PC-3 (cell line): Measurements from ENCODE around the gene IQCB1. TPM values are rescaled to one million over a fixed set of nuclear protein-coding genes. Genes with fewer than 3 reads are reported as not detected.
"Not testable (repeated sequence)": the region's sequence is repeated elsewhere in the genome, so short reads cannot be mapped to it uniquely, and the experiment has no call there.

Source experiments
- ATAC-seq: fragments of 200-7000 bp; cut with Tn5 transposase; 2 replicates; pipeline ENCODE4 v1.9.1; 2020; ENCODE audit warnings: mild to moderate bottlenecking, moderate library complexity
- BruUV-seq: library from RNA; stranded (reverse); fragments of 400-500 nt; replicated peaks from 2 replicates; lab custom pipeline; 2021; lab: Mats Ljungman, UMichigan
- CTCF ChIA-PET: fragments of 300-600 bp; sonication (Branson Sonifier 250); formaldehyde crosslinking; loops from one replicate; lab custom pipeline; 2022; ENCODE audit warnings: antibody characterized with exemption; lab: Charles Lee
- POLR2A ChIA-PET: fragments of 300-600 bp; sonication (Branson Sonifier 250); formaldehyde crosslinking; loops from one replicate; lab custom pipeline; 2022; ENCODE audit warnings: antibody characterized with exemption; ENCODE audit not compliant: unreplicated experiment; lab: Charles Lee
- DNase-seq: peaks from one replicate; pipeline ENCODE4 v3.0.0-alpha.2; 2015
- H2AFZ ChIP-seq: fragments of 300-600 bp; sonication (generic); 2 replicates; pipeline ENCODE4 v1.6.0; 2016; ENCODE audit warnings: antibody characterized with exemption, low read length
- H3F3A ChIP-seq: fragments of 300-600 bp; sonication (generic); one replicate; pipeline ENCODE4 v1.6.0; 2017; ENCODE audit warnings: antibody characterized with exemption, low read length, control low read depth, mild to moderate bottlenecking; ENCODE audit not compliant: unreplicated experiment
- H3K27ac ChIP-seq: fragments of 300-600 bp; sonication (generic); 2 replicates; pipeline ENCODE4 v1.5.1; 2016; ENCODE audit warnings: mild to moderate bottlenecking, low read length
- H3K27me3 ChIP-seq: fragments of 300-600 bp; sonication (generic); 2 replicates; pipeline ENCODE4 v1.6.1; 2016; ENCODE audit warnings: low read length, mixed read lengths
- H3K36me3 ChIP-seq: fragments of 300-600 bp; sonication (generic); 2 replicates; pipeline ENCODE4 v1.6.1; 2016; ENCODE audit warnings: low read depth, mixed run types, low read length, mixed read lengths
- H3K4me1 ChIP-seq: fragments of 300-600 bp; sonication (generic); 2 replicates; pipeline ENCODE4 v1.5.1; 2016; ENCODE audit warnings: low read length; ENCODE audit not compliant: insufficient read depth
- H3K4me2 ChIP-seq: fragments of 300-600 bp; sonication (generic); 2 replicates; pipeline ENCODE4 v1.6.0; 2016; ENCODE audit warnings: low read length
- H3K4me3 ChIP-seq: fragments of 300-600 bp; sonication (generic); 2 replicates; pipeline ENCODE4 v1.5.1; 2016; ENCODE audit warnings: mild to moderate bottlenecking, low read length, mixed read lengths
- H3K79me2 ChIP-seq: fragments of 300-600 bp; sonication (generic); 2 replicates; pipeline ENCODE4 v1.6.1; 2017; ENCODE audit warnings: low read length, mixed read lengths
- H3K9ac ChIP-seq: fragments of 300-600 bp; sonication (generic); 2 replicates; pipeline ENCODE4 v1.6.0; 2016; ENCODE audit warnings: mild to moderate bottlenecking, low read length
- H3K9me2 ChIP-seq: fragments of 300-600 bp; sonication (generic); replicated peaks from 2 replicates; pipeline ENCODE4 v1.6.1; 2016; ENCODE audit warnings: mixed run types, low read length, mixed read lengths
- H3K9me3 ChIP-seq: fragments of 300-600 bp; sonication (generic); 2 replicates; pipeline ENCODE4 v1.6.1; 2016; ENCODE audit warnings: low read length, mixed read lengths
- H4K20me1 ChIP-seq: fragments of 300-600 bp; sonication (generic); 2 replicates; pipeline ENCODE4 v1.6.1; 2016; ENCODE audit warnings: low read length, mixed read lengths
- EZH2 ChIP-seq: fragments of 300-600 bp; sonication (generic); IDR thresholded peaks from one replicate; pipeline ENCODE4 v1.6.1; 2017; ENCODE audit warnings: antibody characterized with exemption, mild to moderate bottlenecking, low read length; ENCODE audit not compliant: unreplicated experiment
- EZH2phosphoT487 ChIP-seq: fragments of 300-600 bp; sonication (generic); IDR thresholded peaks from 2 replicates; pipeline ENCODE4 v1.6.1; 2018; ENCODE audit warnings: mild to moderate bottlenecking, antibody characterized with exemption, low read length, borderline replicate concordance
- intact Hi-C: fragments of 100-400 bp; cut with micrococcal nuclease; formaldehyde crosslinking; loops from 2 replicates; pipeline ENCODE4 v1.9.0; 2023
- total RNA-seq: library from RNA; depleted of rRNA; stranded (reverse); fragments of >200 nt; gene quantifications from 2 replicates; pipeline ENCODE4 v1.2.3, GENCODE V29; 2014
- TF ChIP-seq, protein P1 (sequence below): fragments of 300-600 bp; sonication (generic); conservative IDR thresholded peaks from 2 replicates; pipeline ENCODE4 v1.5.1; 2017; ENCODE audit warnings: antibody characterized with exemption, low read depth, mild to moderate bottlenecking, low read length

IQCB1 gene
- total RNA-seq, 1 experiment from 2014 or later = 29.3 TPM

DNA sequence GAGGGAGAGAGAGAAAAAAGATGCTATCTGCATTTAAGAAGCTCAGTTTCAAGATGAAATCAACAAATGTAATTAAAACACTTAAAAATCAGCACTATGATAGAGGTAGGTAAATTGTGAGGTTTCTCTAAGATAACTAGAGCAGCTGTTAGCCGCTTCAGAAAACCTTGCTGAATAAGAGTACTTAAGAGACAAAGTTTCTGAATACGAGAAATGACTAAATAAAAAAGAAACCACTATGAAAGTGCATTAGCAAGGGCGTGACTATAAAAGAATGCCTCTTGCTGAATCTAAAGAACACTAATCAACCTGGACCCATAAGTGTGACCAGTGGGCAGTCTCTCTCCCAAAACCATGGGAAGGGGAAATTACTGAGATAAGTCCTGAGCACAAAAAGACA, 41.8 kb downstream of the IQCB1 start:
- DNase-seq = no peak
- Histone ChIP-seq H4K20me1 (no peaks in the 10 kb centered on the region), H2AFZ (no peak overlapping the region), H3F3A (no peaks in the 10 kb centered on the region), H3K4me2 (no peak overlapping the region), H3K9me2 (no peaks in the 10 kb centered on the region), H3K79me2 (no peaks in the 10 kb centered on the region), H3K4me3 (no peak overlapping the region), H3K4me1 (no peaks in the 10 kb centered on the region), H3K27ac (no peak overlapping the region), H3K9ac (no peak overlapping the region), H3K36me3 (peaks cover 38% of the 10 kb centered on the region), H3K9me3 (no peaks in the 10 kb centered on the region), H3K27me3 (no peaks in the 10 kb centered on the region)
- no peak for ATAC-seq
- ChIA-PET CTCF (no interaction called here), POLR2A (no interaction called here)
- intact Hi-C loops = no loop called here
- BruUV-seq = no TSS peak
- TF ChIP-seq EZH2 (no peak), EZH2phosphoT487 (no peak)
- TF ChIP-seq, protein P1, sequence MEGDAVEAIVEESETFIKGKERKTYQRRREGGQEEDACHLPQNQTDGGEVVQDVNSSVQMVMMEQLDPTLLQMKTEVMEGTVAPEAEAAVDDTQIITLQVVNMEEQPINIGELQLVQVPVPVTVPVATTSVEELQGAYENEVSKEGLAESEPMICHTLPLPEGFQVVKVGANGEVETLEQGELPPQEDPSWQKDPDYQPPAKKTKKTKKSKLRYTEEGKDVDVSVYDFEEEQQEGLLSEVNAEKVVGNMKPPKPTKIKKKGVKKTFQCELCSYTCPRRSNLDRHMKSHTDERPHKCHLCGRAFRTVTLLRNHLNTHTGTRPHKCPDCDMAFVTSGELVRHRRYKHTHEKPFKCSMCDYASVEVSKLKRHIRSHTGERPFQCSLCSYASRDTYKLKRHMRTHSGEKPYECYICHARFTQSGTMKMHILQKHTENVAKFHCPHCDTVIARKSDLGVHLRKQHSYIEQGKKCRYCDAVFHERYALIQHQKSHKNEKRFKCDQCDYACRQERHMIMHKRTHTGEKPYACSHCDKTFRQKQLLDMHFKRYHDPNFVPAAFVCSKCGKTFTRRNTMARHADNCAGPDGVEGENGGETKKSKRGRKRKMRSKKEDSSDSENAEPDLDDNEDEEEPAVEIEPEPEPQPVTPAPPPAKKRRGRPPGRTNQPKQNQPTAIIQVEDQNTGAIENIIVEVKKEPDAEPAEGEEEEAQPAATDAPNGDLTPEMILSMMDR = no peak

DNA sequence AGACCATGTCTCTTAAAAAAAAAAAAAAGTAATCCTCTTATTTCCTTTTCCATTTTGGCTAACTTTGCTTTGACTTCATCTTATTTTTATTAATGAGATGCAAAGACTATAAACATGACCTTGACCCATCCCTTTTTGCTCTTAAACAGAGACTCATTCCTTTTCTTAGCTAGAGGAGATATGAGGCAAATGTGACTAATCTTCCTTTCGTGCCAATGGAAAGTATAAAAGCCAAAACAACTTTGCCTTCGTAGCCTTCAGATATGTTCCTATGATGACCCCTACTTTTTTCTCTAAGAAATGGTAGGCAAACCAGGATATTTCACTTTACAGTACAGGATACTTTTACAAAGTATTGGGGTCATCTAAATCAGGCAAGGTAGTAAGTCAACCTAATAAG, 48.4 kb downstream of the IQCB1 start:
- ChIA-PET CTCF (interaction anchor here (0.7 kb wide), 1 partner anchor 350 kb away, joined by 4 read pairs; no protein-coding TSS in a partner anchor), POLR2A (no interaction called here)
- Histone ChIP-seq H3K4me2 (no peak overlapping the region), H3K79me2 (no peaks in the 10 kb centered on the region), H3K9me3 (no peaks in the 10 kb centered on the region), H3F3A (no peaks in the 10 kb centered on the region), H3K36me3 (peaks cover 48% of the 10 kb centered on the region), H3K9me2 (no peaks in the 10 kb centered on the region), H3K27me3 (no peaks in the 10 kb centered on the region), H3K9ac (no peak overlapping the region), H4K20me1 (no peaks in the 10 kb centered on the region), H3K27ac (no peak overlapping the region), H3K4me3 (no peak overlapping the region), H2AFZ (no peak overlapping the region), H3K4me1 (no peaks in the 10 kb centered on the region)
- TF ChIP-seq, protein P1 = no peak
- TF ChIP-seq EZH2phosphoT487 (no peak), EZH2 (no peak)
- no TSS peak for BruUV-seq
- peak; percentile 68 for ATAC-seq
- no peak for DNase-seq
- intact Hi-C loops = no loop called here

DNA sequence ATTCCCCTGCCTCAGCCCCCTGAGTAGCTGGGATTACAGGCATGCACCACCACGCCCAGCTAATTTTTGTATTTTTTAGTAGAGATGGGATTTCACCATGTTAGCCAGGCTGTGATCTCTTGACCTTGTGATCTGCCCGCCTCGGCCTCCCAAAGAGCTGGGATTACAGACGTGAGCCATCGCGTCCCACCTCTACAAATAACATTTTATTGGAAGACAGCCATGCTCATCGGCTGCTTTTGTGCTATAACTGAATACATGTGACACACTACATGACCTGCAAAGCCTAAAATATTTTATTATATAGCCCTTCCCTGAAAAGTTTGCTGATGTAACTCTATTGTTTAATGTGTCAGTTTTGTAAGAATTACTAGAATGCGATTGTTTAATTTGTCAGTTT, 52.1 kb downstream of the IQCB1 start:
- H3K9ac ChIP-seq, H2AFZ ChIP-seq, intact Hi-C loops, DNase-seq, H3K9me2 ChIP-seq, H4K20me1 ChIP-seq, H3K79me2 ChIP-seq, CTCF ChIA-PET, ATAC-seq, H3K4me3 ChIP-seq, POLR2A ChIA-PET, H3K27ac ChIP-seq, H3K9me3 ChIP-seq, H3F3A ChIP-seq, H3K27me3 ChIP-seq, H3K4me1 ChIP-seq, H3K4me2 ChIP-seq, BruUV-seq: not testable (repeated sequence)
- peaks cover 54% of the 10 kb centered on the region for H3K36me3 ChIP-seq
